Measurements from ENCODE around the gene GFRA4.

- TF ChIP-seq ZNF184 (tag by site-specific recombination; IDR thresholded peaks at IDR 0.05) (no peak), GLIS1 (tag by site-specific recombination; IDR thresholded peaks at IDR 0.05) (no peak), CTCF (tag by site-specific recombination; IDR thresholded peaks at IDR 0.05) (no peak), ZNF530 (tag by site-specific recombination; IDR thresholded peaks at IDR 0.05; ENCODE audit: low read depth) (no peak), ZNF423 (tag by site-specific recombination; IDR thresholded peaks at IDR 0.05) (no peak), ZBTB49 (tag by site-specific recombination; IDR thresholded peaks at IDR 0.05; ENCODE audit: low read depth) (no peak), PBX3 (CRISPR knock-in tag; IDR thresholded peaks at IDR 0.05) (no peak), BCL11A (tag by site-specific recombination; IDR thresholded peaks at IDR 0.05; ENCODE audit: low read depth) (no peak)
Measured at GRCh38 chr20:3652676-3653596, 10.3 kb downstream of the GFRA4 start.
